Measurements from ENCODE around the gene FOXP3.

FOXP3 gene

DNA sequence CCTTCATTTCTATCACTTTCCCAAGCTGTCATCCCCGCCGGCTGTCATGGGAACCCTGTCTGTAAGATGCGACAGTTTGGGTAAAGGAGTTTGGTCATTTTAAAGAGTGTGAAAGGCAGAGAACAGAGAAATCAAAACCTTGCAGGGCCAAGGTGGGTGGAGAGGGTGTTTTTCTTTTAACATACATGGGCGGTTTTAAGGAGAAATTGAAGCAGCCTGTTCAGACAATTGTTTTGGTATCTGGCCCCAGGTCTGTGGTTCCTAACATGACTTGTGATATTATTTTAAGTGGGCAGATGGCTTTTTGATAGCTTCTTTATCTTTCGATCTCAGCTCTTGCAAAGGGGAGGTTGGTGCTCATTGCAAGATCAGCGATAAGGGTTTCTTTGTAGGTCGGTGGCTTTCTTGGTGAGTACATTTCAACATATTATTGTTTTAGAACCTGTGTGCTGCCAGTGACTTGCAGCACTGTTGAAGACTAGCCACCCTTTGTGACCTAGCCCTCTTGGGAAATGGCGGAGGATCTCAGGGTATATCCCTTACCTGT, 8.7 kb upstream of the FOXP3 start:
- no peak for DNase-seq (ENCODE audit: low spot score)

- DNase-seq (ENCODE audit: low spot score) = no peak
Observed at GRCh38 chrX:49272421-49272820, 7.9 kb upstream of the FOXP3 start.

- no peak for DNase-seq (ENCODE audit: low spot score)
Observed at GRCh38 chrX:49271341-49271740, 6.8 kb upstream of the FOXP3 start.

- no peak for DNase-seq (ENCODE audit: low spot score)
Observed at GRCh38 chrX:49270249-49270921, 5.9 kb upstream of the FOXP3 start.

GRCh38 chrX:49269767-49270248, 5.3 kb upstream of the FOXP3 start, which contains the start of gene PPP1R3F:
TSS of gene PPP1R3F (plus strand) at chrX:49269793. CDS start at chrX:49269870, 77 bp downstream.
- DNase-seq (ENCODE audit: low spot score) = peak; percentile 39

- DNase-seq (ENCODE audit: low spot score) = peak; percentile 93
Observed at GRCh38 chrX:49269010-49269766, 4.7 kb upstream of the FOXP3 start.

GRCh38 chrX:49268702-49269009, 4.1 kb upstream of the FOXP3 start:
- no peak for DNase-seq (ENCODE audit: low spot score)

GRCh38 chrX:49266523-49267445, 2.3 kb upstream of the FOXP3 start:
- no peak for DNase-seq (ENCODE audit: low spot score)

GRCh38 chrX:49263631-49264030, 879 bp downstream of the FOXP3 start:
- DNase-seq (ENCODE audit: low spot score) = no peak

DNA sequence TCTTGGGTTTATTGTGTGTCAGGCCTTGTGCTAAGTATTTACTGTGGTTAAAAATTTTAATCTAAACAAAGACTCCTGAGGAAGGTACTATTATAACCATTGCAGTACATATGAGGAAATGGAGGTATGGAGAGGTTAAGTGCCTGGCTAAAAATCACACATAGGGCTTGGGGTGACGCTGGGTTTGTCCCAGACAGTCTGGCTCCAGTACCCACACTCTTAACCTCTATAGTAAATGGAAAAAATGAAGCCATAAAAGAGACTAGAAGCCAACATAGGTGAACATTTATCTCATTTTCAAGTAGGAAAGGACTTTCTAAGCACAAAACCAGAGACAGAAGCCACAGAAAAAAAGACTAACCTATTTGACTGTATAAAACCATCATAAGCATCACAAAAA, 1.9 kb downstream of the FOXP3 start:
- DNase-seq (ENCODE audit: low spot score) = no peak

- DNase-seq (ENCODE audit: low spot score) = no peak
Observed at GRCh38 chrX:49260221-49260985, 4.1 kb downstream of the FOXP3 start.

DNA sequence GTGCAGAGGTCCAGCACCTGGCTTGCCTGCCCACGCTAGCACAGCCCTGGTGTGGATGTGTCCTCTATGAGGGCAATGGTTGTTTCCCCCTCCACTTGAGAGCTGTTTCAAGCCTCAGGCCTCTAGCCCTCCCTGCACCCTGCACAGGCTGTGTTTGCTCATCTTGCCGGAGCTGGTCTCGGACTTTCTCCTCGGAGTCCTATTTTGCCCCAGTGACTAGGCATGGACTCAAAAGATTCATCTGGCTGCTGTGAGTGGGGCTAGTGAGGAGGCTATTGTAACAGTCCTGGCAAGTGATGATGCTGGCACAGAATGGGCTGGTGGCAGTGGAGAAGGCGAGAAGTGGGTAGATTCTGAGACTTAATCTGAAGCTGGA, 5.8 kb downstream of the FOXP3 start:
- DNase-seq (ENCODE audit: low spot score) = no peak

DNA sequence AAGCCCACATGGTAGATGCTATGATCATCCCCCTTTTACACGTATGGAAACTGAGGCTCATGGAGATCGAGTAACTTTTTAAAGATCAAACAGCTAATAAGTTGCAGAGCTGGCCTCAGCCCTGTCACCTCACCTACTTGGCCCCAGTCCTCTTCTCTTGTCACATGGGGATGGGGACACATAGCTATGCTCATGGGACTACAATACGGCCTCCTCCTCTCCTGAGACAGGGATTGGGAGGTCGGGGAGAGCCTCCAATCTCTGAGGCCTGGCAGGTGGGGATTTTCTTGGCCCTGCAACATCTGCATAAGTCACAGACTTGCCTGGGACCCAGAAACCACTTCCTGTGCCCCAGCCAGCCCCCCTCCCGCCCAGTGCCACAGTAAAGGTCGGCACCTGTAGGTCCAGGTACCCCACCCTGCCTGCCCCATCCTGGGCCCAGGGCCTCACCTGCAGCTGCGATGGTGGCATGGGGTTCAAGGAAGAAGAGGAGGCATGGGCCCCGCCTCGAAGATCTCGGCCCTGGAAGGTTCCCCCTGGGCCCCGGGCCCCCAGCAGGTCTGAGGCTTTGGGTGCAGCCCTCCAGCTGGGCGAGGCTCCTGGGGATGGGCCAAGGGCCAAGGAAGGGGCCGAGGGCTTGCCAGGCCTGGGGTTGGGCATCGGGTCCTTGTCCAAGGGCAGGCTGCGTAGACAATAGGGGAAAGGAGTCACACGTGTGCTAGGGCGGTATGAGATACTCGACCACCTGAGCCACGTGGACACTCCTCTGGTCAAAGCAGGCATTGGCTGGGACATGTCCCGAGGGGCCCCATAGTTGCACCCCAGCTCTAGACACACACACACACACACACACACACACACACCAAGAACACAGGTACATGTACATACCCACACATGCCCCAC, 6.4 kb downstream of the FOXP3 start:
- DNase-seq (ENCODE audit: low spot score) = no peak

GRCh38 chrX:49257074-49257790, 7.3 kb downstream of the FOXP3 start:
- DNase-seq (ENCODE audit: low spot score) = no peak

DNA sequence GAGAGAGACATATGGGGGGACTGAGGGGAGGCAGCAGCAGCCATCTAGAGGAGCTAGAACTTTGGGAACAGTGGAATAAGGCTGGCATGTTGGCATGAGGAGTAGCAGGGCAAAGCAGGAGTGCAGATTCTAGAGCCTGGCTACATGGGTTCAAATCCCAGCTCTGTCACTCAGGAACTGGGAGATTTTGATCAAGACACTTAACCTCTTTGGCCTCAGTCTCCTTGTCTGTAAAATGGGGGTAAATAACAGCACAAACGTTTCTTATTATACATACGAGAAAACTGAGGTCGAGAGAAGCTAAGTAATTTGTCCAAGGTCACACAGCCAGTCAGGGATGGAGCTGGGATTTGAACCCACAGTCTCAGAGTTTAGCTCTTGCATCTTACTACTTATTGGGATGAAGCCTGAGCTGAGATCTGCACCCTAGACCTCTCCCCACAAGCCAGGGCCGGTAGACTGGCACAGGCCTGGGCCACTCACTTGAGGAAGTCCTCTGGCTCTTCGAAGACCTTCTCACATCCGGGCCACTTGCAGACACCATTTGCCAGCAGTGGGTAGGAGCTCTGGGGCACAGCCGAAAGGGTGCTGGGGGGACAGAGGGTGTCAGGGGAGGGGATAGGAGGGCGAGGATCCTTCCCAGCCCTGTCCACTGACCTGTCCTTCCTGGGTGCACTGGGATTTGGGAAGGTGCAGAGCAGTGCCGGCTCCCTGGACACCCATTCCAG, 8.1 kb downstream of the FOXP3 start:
- no peak for DNase-seq (ENCODE audit: low spot score)

DNA sequence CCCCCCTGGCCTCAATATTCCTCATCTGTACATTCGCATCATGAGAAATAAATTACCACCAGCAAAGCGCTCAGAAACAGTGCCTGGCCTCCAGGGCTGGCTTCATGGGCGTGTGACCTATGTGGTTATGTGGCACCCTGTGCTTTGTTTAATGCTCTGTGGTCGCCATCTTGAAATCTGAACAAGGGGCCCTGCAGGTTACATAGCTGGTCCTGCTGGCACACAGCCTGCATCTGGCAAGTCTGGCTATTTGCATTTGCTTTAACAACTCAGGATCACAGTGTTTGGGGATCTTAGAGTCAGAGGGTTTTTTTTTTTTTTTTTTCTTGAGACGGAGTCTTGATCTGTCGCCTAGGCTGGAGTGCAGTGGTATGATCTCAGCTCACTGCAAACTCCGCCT, 9.9 kb downstream of the FOXP3 start:
- no peak for DNase-seq (ENCODE audit: low spot score)

GRCh38 chrX:49251325-49251724, 13.2 kb downstream of the FOXP3 start:
- DNase-seq (ENCODE audit: low spot score) = no peak

GRCh38 chrX:49250578-49250977, 13.9 kb downstream of the FOXP3 start:
- DNase-seq (ENCODE audit: low spot score) = no peak

- no peak for DNase-seq (ENCODE audit: low spot score)
Observed at GRCh38 chrX:49250066-49250465, 14.4 kb downstream of the FOXP3 start.

Measured in AG08396 (cell line).